NCI-H187 (cell line): ENCODE data around the gene ZNF605.
"Not testable (repeated sequence)": the region's sequence is repeated elsewhere in the genome, so short reads cannot be mapped to it uniquely, and the experiment has no call there.

ENCODE experiments used
- DNase-seq, 2 experiments: peaks; one replicate each; lab custom pipeline; 2025; lab: John Stamatoyannopoulos, UW

The ZNF605 gene

GRCh38 chr12:132907216-132907615, 48.9 kb downstream of the ZNF605 start:
- no peak for DNase-seq

GRCh38 chr12:132904718-132905328, 51.3 kb downstream of the ZNF605 start:
- DNase-seq, result peak in 1 of 2 experiments; percentile 28

GRCh38 chr12:132899033-132899432, 57.1 kb downstream of the ZNF605 start:
- no peak for DNase-seq

- no peak for DNase-seq
Observed at GRCh38 chr12:132888852-132889251, 67.3 kb downstream of the ZNF605 start.

GRCh38 chr12:132887513-132888351, 68.4 kb downstream of the ZNF605 start, which contains the start of gene CHFR:
Gene CHFR (minus strand): TSS chr12:132887605. CDS start chr12:132887328, 277 bp downstream.
- DNase-seq, result peak; percentile 96 to 97

DNA sequence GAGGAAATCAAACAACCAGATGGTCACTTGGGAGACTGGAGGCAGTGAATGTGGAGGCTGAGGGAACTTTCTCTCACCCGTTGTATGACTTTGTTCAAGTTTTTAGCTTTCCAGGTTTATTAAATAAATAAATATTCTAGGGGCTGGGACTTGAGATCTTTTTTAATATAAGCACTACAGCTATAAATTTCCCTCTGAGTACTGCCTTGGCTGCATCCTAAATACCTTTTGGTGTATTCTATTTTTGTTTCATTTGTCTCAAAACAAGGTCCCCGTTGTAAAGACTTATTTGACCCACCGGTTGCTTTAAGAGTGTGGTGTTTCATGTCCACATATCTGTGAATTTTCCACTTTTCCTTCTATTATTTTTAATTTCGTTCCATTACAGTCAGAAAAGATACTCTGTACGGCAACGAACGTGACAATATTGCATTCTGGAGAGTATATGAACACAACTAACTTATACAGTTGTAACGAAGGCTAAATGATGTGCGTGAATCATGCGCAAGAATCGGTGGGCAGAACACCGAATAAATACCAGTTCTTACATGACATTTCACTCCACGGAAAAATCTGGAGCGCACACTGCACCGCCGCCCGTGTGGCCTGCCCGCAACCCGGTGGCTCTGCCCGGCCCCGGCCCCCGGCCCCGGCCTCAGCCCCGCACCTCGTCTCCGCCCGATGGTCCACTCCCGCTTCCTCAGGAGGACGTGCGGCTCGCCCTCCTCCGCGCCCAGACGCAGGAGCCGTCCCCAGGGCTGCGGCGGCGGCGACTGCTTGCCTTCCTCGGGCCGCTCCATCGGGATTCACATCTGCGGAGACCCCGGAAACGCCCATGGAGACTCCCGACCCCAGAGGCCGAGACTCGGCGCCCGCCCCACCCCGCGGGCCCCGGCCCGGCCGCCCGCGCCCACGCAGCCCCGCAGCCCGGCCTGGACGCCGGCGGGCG, 69.3 kb downstream of the ZNF605 start:
- no peak for DNase-seq

DNA sequence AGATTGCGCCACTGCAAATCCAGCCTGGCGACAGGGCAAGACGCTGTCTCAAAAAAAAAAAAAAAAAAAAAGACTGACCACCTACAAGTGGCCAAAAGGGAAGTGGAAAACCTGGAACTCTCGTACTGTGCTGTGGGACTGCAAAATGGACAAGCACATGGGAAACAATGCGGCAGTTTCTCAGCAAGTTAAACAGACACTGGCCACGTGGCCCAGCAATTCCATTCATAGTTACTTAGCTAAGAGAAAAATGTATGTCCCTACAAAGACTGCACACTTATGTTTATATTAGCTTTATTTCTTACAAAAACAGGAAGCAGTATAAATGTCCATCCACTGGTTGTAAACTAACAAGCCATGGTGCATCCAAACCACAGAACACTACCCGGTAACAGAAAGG, 74.3 kb downstream of the ZNF605 start:
- no peak for DNase-seq

GRCh38 chr12:132874620-132875019, 81.5 kb downstream of the ZNF605 start:
- not testable (repeated sequence) for DNase-seq

DNA sequence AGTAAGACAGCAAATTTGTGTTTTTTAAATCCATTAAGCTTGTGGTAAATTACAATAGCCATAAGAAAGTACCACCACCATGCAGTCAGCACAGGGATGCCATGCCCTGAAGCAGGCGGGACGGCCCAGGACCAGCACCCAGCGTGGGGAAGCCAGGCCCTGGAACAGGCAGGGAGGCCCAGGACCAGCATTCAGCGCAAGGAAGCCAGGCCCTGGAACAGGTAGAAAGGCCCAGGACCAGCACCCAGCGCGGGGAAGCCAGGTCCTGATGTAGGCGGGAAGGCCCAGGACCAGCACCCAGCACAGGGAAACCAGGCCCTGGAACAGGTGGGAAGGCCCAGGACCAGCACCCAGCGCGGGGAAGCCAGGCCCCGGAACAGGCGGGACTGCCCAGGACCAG, 81.9 kb downstream of the ZNF605 start:
- no peak for DNase-seq

GRCh38 chr12:132873724-132874123, 82.4 kb downstream of the ZNF605 start:
- no peak for DNase-seq

GRCh38 chr12:132872975-132873421, 83.1 kb downstream of the ZNF605 start:
- no peak for DNase-seq

DNA sequence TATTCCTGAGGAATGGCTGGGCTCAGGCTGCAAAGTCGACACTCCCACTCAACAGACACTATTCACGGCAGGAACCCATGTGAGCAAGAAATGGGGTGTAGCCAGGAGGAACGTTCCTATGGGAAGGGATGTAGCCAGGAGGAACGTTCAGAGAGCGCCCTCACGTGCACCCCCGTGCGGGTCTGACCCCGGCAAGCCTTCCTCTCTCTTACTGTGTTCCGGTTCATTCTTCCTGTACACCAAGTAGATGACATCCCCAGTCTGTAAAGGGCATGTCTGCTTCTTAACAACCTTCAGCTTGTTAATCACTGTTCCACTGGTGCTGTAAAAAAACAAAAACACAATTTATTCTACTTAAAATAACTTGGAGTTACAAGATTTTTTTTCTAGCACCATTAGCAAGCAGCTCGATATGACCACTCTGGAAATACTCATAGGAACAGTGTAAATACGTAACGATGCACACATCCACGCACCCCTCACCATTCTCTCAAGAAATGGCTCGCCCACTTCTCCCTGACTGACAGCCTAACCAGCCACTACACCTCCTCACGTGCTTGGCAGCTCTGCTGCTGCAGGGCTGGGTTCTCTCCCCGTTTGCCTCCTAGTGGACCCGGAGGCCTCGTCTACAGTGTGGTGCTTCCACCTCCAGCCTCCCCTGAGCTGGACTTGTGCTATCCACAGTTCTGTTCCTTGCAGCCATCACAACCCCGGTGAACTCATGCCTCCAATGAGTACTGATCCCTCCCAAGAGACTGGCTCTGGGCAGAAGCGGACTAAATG, 83.8 kb downstream of the ZNF605 start:
- no peak for DNase-seq

DNA sequence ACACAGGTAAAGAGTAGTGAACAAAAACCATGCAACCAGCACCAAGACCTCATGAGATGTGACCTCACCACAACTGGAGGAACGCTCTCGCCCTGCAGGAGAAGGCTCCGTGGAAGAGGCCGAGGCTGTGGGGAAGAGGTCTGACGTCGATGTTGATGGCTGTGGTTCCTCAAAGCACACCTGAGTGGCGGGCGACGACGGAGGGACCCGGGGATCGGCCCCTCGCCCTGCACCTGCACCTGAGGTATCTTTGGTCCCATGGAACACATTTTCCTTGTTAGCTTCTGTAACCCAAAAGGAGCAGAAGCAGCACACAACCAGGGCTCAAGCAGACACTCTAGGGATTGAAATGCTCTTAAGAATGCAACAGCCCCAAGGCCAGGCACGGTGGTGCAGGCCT, 86.6 kb downstream of the ZNF605 start:
- DNase-seq, result no peak
